Placental pericyte (primary cell): ENCODE measurements around the gene PTCSC3. TPM values are rescaled to one million over a fixed set of nuclear protein-coding genes. Genes with fewer than 3 reads are reported as not detected.

ENCODE experiments used
- total RNA-seq: library from RNA; depleted of rRNA; stranded (reverse); fragments of >200 nt; gene quantifications from 2 replicates; pipeline ENCODE4 v1.2.3, GENCODE V29; 2012

Gene PTCSC3
- not detected in 2 replicates for total RNA-seq

GRCh38 chr14:36176524-36176923 lies at the start of gene PTCSC3:
PTCSC3 (minus strand) TSS chr14:36176722.

Other genes starting within 250 kb of the PTCSC3 start
- gene MBIP, start 143.9 kb upstream of the PTCSC3 start, total RNA-seq, result 10.9 and 12.2 TPM in 2 replicates